MCF 10A (cell line): ENCODE measurements around the gene IL1F10. TPM values are rescaled to one million over a fixed set of nuclear protein-coding genes. Genes with fewer than 3 reads are reported as not detected.

Source experiments
- BruUV-seq: library from RNA; stranded (reverse); fragments of 400-500 nt; replicated peaks from 2 replicates; lab custom pipeline; 2021; lab: Mats Ljungman, UMichigan
- CTCF ChIA-PET: fragments of 300-600 bp; sonication (Branson Sonifier 250); formaldehyde crosslinking; extraction: SDS; loops from one replicate; lab custom pipeline; 2021; ENCODE audit warnings: antibody characterized with exemption, inconsistent platforms; lab: Yijun Ruan, JAX
- POLR2A ChIA-PET: fragments of 300-600, 350-650 bp; sonication (Branson Sonifier 250); formaldehyde crosslinking; extraction: SDS; loops from one replicate; lab custom pipeline; 2020; ENCODE audit warnings: antibody characterized with exemption, inconsistent platforms; lab: Yijun Ruan, JAX
- DNase-seq: peaks from one replicate; pipeline ENCODE4 v3.0.0-alpha.2; 2018; ENCODE audit not compliant: unreplicated experiment
- H3K27ac Mint-ChIP-seq: one replicate; pipeline ENCODE4 v1.8.0; 2022; ENCODE audit warnings: mild to moderate bottlenecking, low read depth, mixed read lengths; ENCODE audit not compliant: unreplicated experiment
- H3K27me3 Mint-ChIP-seq: one replicate; pipeline ENCODE4 v1.8.0; 2022; ENCODE audit warnings: mixed read lengths; ENCODE audit not compliant: insufficient read depth, unreplicated experiment
- H3K36me3 Mint-ChIP-seq: one replicate; pipeline ENCODE4 v1.8.0; 2022; ENCODE audit warnings: mild to moderate bottlenecking, moderate library complexity, mixed read lengths; ENCODE audit not compliant: insufficient read depth, unreplicated experiment
- H3K4me1 Mint-ChIP-seq: one replicate; pipeline ENCODE4 v1.8.0; 2022; ENCODE audit warnings: mixed read lengths; ENCODE audit not compliant: insufficient read depth, unreplicated experiment
- H3K4me3 Mint-ChIP-seq: one replicate; pipeline ENCODE4 v1.8.0; 2022; ENCODE audit warnings: mild to moderate bottlenecking, moderate library complexity, mixed read lengths; ENCODE audit not compliant: unreplicated experiment
- H3K9me3 Mint-ChIP-seq: one replicate; pipeline ENCODE4 v1.8.0; 2022; ENCODE audit warnings: mixed read lengths; ENCODE audit not compliant: unreplicated experiment
- CTCF ChIP-seq: fragments of 200-600 bp; IDR thresholded peaks from one replicate; pipeline ENCODE4 v1.8.0; 2022; ENCODE audit warnings: antibody characterized with exemption, mild to moderate bottlenecking; ENCODE audit not compliant: unreplicated experiment
- intact Hi-C: fragments of 100-400 bp; cut with micrococcal nuclease; formaldehyde crosslinking; loops from 2 replicates; pipeline ENCODE4 v1.14.1; 2022
- total RNA-seq: library from RNA; stranded (reverse); gene quantifications from 2 replicates; pipeline ENCODE4 v1.2.3, GENCODE V29; 2022

Gene IL1F10
- total RNA-seq, 1 experiment from 2014 or later: not detected

GRCh38 chr2:113114996-113115395 is 47.2 kb downstream of the IL1F10 start:
- no TSS peak for BruUV-seq
- DNase-seq: no peak
- H3K9me3 Mint-ChIP-seq: no peaks in the 10 kb centered on the region
- H3K4me1 Mint-ChIP-seq: peaks cover 13% of the 10 kb centered on the region
- no peaks in the 10 kb centered on the region for H3K27me3 Mint-ChIP-seq
- H3K27ac Mint-ChIP-seq: no peak overlapping the region
- H3K4me3 Mint-ChIP-seq: no peak overlapping the region
- intact Hi-C loops: no loop called here
- TF ChIP-seq CTCF: no peak
- no peaks in the 10 kb centered on the region for H3K36me3 Mint-ChIP-seq
- ChIA-PET CTCF (interaction anchor here (0.6 to 7.9 kb wide), 6 partner anchors 8 to 84 kb away, joined by 3 to 69 read pairs (median 4); no protein-coding TSS in a partner anchor), POLR2A (interaction anchor here (1.0 to 1.9 kb wide), 4 partner anchors 10 to 36 kb away, joined by 3 to 7 read pairs (median 4); no protein-coding TSS in a partner anchor)

GRCh38 chr2:113116100-113116958 is 48.6 kb downstream of the IL1F10 start:
- H3K36me3 Mint-ChIP-seq: no peaks in the 10 kb centered on the region
- no peaks in the 10 kb centered on the region for H3K9me3 Mint-ChIP-seq
- peaks cover 13% of the 10 kb centered on the region for H3K4me1 Mint-ChIP-seq
- H3K27me3 Mint-ChIP-seq: no peaks in the 10 kb centered on the region
- no peak for TF ChIP-seq CTCF
- DNase-seq: no peak
- no peak overlapping the region for H3K27ac Mint-ChIP-seq
- ChIA-PET POLR2A (interaction anchor here (0.6 to 1.9 kb wide), 3 partner anchors 33 to 137 kb away, joined by 3 to 7 read pairs (median 3); no protein-coding TSS in a partner anchor), CTCF (interaction anchor here (0.6 to 7.9 kb wide), 6 partner anchors 21 to 176 kb away, joined by 3 to 69 read pairs (median 10); no protein-coding TSS in a partner anchor)
- intact Hi-C loops: no loop called here
- H3K4me3 Mint-ChIP-seq: no peak overlapping the region
- no TSS peak for BruUV-seq

GRCh38 chr2:113117541-113118262 is 49.9 kb downstream of the IL1F10 start:
- peaks cover 13% of the 10 kb centered on the region for H3K4me1 Mint-ChIP-seq
- POLR2A ChIA-PET: interaction anchor here (1.0 to 1.3 kb wide), 8 partner anchors 9 to 123 kb away, joined by 3 to 9 read pairs (median 4); no protein-coding TSS in a partner anchor
- BruUV-seq: no TSS peak
- CTCF ChIA-PET: interaction anchor here (0.5 to 7.9 kb wide), 10 partner anchors 17 to 484 kb away, joined by 3 to 69 read pairs (median 4); no protein-coding TSS in a partner anchor
- H3K4me3 Mint-ChIP-seq: no peak overlapping the region
- intact Hi-C loops: no loop called here
- H3K27ac Mint-ChIP-seq: peak overlapping the region; percentile 81
- no peaks in the 10 kb centered on the region for H3K27me3 Mint-ChIP-seq
- H3K36me3 Mint-ChIP-seq: no peaks in the 10 kb centered on the region
- H3K9me3 Mint-ChIP-seq: no peaks in the 10 kb centered on the region
- TF ChIP-seq CTCF: no peak
- peak; percentile 94 for DNase-seq
